ENCODE measurements around the gene PDGFRA. TPM values are rescaled to one million over a fixed set of nuclear protein-coding genes. Genes with fewer than 3 reads are reported as not detected.

The PDGFRA gene
- total RNA-seq, result 100 to 1,000 TPM; 167 to 297 TPM
- polyA plus RNA-seq, result 100 to 1,000 TPM in 1 of 2 donors, 10 to 100 TPM in 1; 14.5 to 109 TPM
- long read RNA-seq, donor 1, partial matches to known transcripts, result 10 of 43 reads
- long read RNA-seq, donor 1, other reads (novel, unspliced or antisense), result 32 of 43 reads
- long read RNA-seq, donor 2, full-length matches to known transcripts, result 7 of 84 reads
- long read RNA-seq, donor 2, partial matches to known transcripts, result 63 of 84 reads
- long read RNA-seq, donor 2, other reads (novel, unspliced or antisense), result 14 of 84 reads

GRCh38 chr4:54228961-54229501 is at the start of gene PDGFRA:
Gene PDGFRA (plus strand): TSS chr4:54229293. CDS start chr4:54258769, 29,476 bp downstream.
- WGBS, 2 donors, result 2 to 4% methylated on average over 15 of the region's 15 CpGs
- Histone ChIP-seq H3K9me3 (ENCODE audit: control insufficient read depth, low read length) (no peaks in the 10 kb centered on the region), H3K4me1 (ENCODE audit: control insufficient read depth in 1 of 2, insufficient read depth in 2 of 2, low read length in 2 of 2) (no peaks in the 10 kb centered on the region), H3K27me3 (ENCODE audit: control insufficient read depth in 1 of 2, insufficient read depth in 2 of 2, low read length in 1 of 2) (no peaks in the 10 kb centered on the region), H3K4me3 (ENCODE audit: low read length in 2 of 2) (peak within 1 kb of the TSS; percentile 59 to 78), H3K27ac (ENCODE audit: low read depth in 1 of 2, low read length in 2 of 2) (peak within 1 kb of the TSS; percentile 43 to 86), H3K36me3 (ENCODE audit: control insufficient read depth in 1 of 2, insufficient read depth in 2 of 2, low read length in 1 of 2) (no peaks in the 10 kb centered on the region)
- DNase-seq (peak; percentile 79 to 86), ATAC-seq (ENCODE audit: low FRiP score) (peak; percentile 34)
- intact Hi-C loops (cut with DNase I), result loop anchor here (5.0 to 10.0 kb wide), 5 partner anchors 164 to 1032 kb away; partner anchors contain the start of gene CHIC2 (in 2 of the 2)

DNA sequence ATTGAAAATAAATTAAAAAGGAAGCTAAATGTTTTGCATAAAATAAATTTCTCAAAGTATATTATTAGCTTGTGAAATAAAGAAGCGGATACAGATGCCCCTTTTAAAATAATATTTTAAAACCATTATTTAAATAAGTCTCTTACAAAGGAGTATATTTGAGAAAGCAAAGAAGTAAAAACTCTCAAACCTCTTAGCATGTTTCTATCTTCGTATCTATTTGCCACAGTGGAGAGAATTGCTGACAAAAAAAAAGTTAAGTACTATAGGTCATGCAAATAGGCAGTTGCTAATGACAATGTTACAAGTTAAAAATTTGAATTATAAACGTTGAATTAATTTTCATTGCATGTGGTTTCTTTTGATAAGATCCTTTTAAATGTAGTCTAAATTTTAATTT is 44.5 kb upstream of the PDGFRA start:
- Histone ChIP-seq H3K4me1 (ENCODE audit: control insufficient read depth in 1 of 2, insufficient read depth in 2 of 2, low read length in 2 of 2) (no peaks in the 10 kb centered on the region), H3K27ac (ENCODE audit: low read depth in 1 of 2, low read length in 2 of 2) (no peak overlapping the region), H3K9me3 (ENCODE audit: control insufficient read depth, low read length) (no peaks in the 10 kb centered on the region), H3K36me3 (ENCODE audit: control insufficient read depth in 1 of 2, insufficient read depth in 2 of 2, low read length in 1 of 2) (no peaks in the 10 kb centered on the region), H3K27me3 (ENCODE audit: control insufficient read depth in 1 of 2, insufficient read depth in 2 of 2, low read length in 1 of 2) (no peaks in the 10 kb centered on the region), H3K4me3 (ENCODE audit: low read length in 2 of 2) (no peak overlapping the region)
- intact Hi-C loops (cut with DNase I), result no loop called here
- ATAC-seq (ENCODE audit: low FRiP score), result no peak
- DNase-seq, result no peak
- 72 to 74% methylated on average over 3 of the region's 3 CpGs for WGBS, 2 donors

GRCh38 chr4:54185044-54185780 is 43.9 kb upstream of the PDGFRA start:
- no peak for ATAC-seq (ENCODE audit: low FRiP score)
- Histone ChIP-seq H3K9me3 (ENCODE audit: control insufficient read depth, low read length) (no peaks in the 10 kb centered on the region), H3K4me3 (ENCODE audit: low read length in 2 of 2) (no peak overlapping the region), H3K4me1 (ENCODE audit: control insufficient read depth in 1 of 2, insufficient read depth in 2 of 2, low read length in 2 of 2) (no peaks in the 10 kb centered on the region), H3K27me3 (ENCODE audit: control insufficient read depth in 1 of 2, insufficient read depth in 2 of 2, low read length in 1 of 2) (no peaks in the 10 kb centered on the region), H3K36me3 (ENCODE audit: control insufficient read depth in 1 of 2, insufficient read depth in 2 of 2, low read length in 1 of 2) (no peaks in the 10 kb centered on the region), H3K27ac (ENCODE audit: low read depth in 1 of 2, low read length in 2 of 2) (no peak overlapping the region)
- intact Hi-C loops (cut with DNase I), result no loop called here
- no peak for DNase-seq
- 85 to 88% methylated on average over 5 of the region's 5 CpGs for WGBS, 2 donors

DNA sequence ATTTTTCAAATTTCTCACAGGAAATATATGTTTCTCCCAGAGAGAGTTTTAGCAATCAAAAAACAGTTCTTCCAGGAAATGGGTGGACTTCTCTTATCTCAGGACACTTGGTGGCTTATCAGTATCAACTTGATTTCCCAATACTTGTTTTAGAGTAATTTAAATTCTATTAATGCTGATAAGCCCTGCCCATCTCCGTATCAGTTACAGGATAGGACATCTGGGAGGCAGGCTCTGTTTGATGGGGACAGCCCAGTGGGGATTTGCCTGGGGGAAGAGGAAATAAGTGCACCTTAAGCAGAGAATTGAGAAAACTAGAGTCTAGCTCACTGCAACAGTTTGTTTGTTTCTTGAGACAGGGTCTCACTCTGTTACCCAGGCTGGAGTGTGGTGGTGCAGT is 43.2 kb upstream of the PDGFRA start:
- DNase-seq (no peak), ATAC-seq (ENCODE audit: low FRiP score) (no peak)
- no peak overlapping the region for H3K4me3 ChIP-seq (ENCODE audit: low read length in 2 of 2)
- H3K27ac ChIP-seq (ENCODE audit: low read depth in 1 of 2, low read length in 2 of 2), result no peak overlapping the region
- WGBS, 2 donors, result 72 to 73% methylated on average over 1 of the region's 1 CpG
- no peaks in the 10 kb centered on the region for H3K36me3 ChIP-seq (ENCODE audit: control insufficient read depth in 1 of 2, insufficient read depth in 2 of 2, low read length in 1 of 2)
- H3K9me3 ChIP-seq (ENCODE audit: control insufficient read depth, low read length), result no peaks in the 10 kb centered on the region
- H3K4me1 ChIP-seq (ENCODE audit: control insufficient read depth in 1 of 2, insufficient read depth in 2 of 2, low read length in 2 of 2), result no peaks in the 10 kb centered on the region
- H3K27me3 ChIP-seq (ENCODE audit: control insufficient read depth in 1 of 2, insufficient read depth in 2 of 2, low read length in 1 of 2), result no peaks in the 10 kb centered on the region
- intact Hi-C loops (cut with DNase I), result no loop called here

DNA sequence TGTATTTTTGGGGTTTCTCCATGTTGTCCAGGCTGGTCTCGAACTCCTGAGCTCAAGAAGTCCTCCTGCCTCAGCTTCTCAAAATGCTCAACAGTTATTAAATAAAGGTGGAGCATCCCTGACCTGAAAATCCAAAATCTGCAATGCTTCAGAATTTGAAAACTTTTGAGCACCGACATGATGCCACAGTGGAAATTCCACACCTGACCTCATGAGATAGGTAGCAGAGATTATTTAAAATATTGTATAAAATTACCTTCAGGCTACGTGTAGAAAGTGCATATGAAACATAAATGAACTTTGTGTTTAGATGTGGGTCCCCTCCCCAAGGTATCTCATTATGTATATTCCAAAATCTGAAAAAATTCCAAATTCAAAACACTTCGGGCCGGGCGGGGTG is 42.7 kb upstream of the PDGFRA start:
- 97% methylated on average over 6 of the region's 6 CpGs for WGBS, 2 donors
- DNase-seq, result no peak
- H3K4me1 ChIP-seq (ENCODE audit: control insufficient read depth in 1 of 2, insufficient read depth in 2 of 2, low read length in 2 of 2), result no peaks in the 10 kb centered on the region
- ATAC-seq (ENCODE audit: low FRiP score), result no peak
- no peak overlapping the region for H3K27ac ChIP-seq (ENCODE audit: low read depth in 1 of 2, low read length in 2 of 2)
- H3K9me3 ChIP-seq (ENCODE audit: control insufficient read depth, low read length), result no peaks in the 10 kb centered on the region
- no peaks in the 10 kb centered on the region for H3K27me3 ChIP-seq (ENCODE audit: control insufficient read depth in 1 of 2, insufficient read depth in 2 of 2, low read length in 1 of 2)
- no peak overlapping the region for H3K4me3 ChIP-seq (ENCODE audit: low read length in 2 of 2)
- H3K36me3 ChIP-seq (ENCODE audit: control insufficient read depth in 1 of 2, insufficient read depth in 2 of 2, low read length in 1 of 2), result no peaks in the 10 kb centered on the region
- intact Hi-C loops (cut with DNase I), result no loop called here

GRCh38 chr4:54187148-54187547 is 41.9 kb upstream of the PDGFRA start:
- no peak for ATAC-seq (ENCODE audit: low FRiP score)
- 77 to 82% methylated on average over 9 of the region's 9 CpGs for WGBS, 2 donors

DNA sequence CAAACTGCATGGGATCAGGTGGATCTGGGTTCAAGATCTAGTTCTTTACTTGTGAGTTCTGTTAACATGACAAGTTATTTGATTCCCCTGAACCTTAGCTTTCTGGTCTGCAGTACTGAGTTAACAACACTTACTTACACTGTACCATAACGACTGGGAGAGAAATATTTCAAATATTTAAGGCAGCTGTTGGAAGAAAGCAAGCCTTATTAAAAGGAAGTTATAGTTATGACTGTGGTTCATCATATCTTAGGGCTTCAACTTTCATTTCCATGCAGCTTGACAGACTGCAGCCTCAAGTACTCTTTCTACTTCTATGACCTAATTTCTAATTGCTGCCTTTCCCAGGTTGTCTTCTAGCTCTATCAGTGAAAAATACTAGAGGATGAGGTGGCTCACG is 40.0 kb upstream of the PDGFRA start:
- DNase-seq (no peak), ATAC-seq (ENCODE audit: low FRiP score) (no peak)
- Histone ChIP-seq H3K27me3 (ENCODE audit: control insufficient read depth in 1 of 2, insufficient read depth in 2 of 2, low read length in 1 of 2) (no peaks in the 10 kb centered on the region), H3K27ac (ENCODE audit: low read depth in 1 of 2, low read length in 2 of 2) (no peak overlapping the region), H3K9me3 (ENCODE audit: control insufficient read depth, low read length) (no peaks in the 10 kb centered on the region), H3K4me1 (ENCODE audit: control insufficient read depth in 1 of 2, insufficient read depth in 2 of 2, low read length in 2 of 2) (no peaks in the 10 kb centered on the region), H3K36me3 (ENCODE audit: control insufficient read depth in 1 of 2, insufficient read depth in 2 of 2, low read length in 1 of 2) (no peaks in the 10 kb centered on the region), H3K4me3 (ENCODE audit: low read length in 2 of 2) (no peak overlapping the region)
- 42 to 44% methylated on average over 2 of the region's 2 CpGs for WGBS, 2 donors
- intact Hi-C loops (cut with DNase I), result no loop called here

More at GRCh38 chr4:54187148-54187547, 41.9 kb upstream of the PDGFRA start:
- Histone ChIP-seq H3K27ac (ENCODE audit: low read depth in 1 of 2, low read length in 2 of 2) (no peak overlapping the region), H3K4me3 (ENCODE audit: low read length in 2 of 2) (no peak overlapping the region), H3K9me3 (ENCODE audit: control insufficient read depth, low read length) (no peaks in the 10 kb centered on the region), H3K27me3 (ENCODE audit: control insufficient read depth in 1 of 2, insufficient read depth in 2 of 2, low read length in 1 of 2) (no peaks in the 10 kb centered on the region), H3K4me1 (ENCODE audit: control insufficient read depth in 1 of 2, insufficient read depth in 2 of 2, low read length in 2 of 2) (no peaks in the 10 kb centered on the region), H3K36me3 (ENCODE audit: control insufficient read depth in 1 of 2, insufficient read depth in 2 of 2, low read length in 1 of 2) (no peaks in the 10 kb centered on the region)
- intact Hi-C loops (cut with DNase I), result no loop called here
- no peak for DNase-seq

DNA sequence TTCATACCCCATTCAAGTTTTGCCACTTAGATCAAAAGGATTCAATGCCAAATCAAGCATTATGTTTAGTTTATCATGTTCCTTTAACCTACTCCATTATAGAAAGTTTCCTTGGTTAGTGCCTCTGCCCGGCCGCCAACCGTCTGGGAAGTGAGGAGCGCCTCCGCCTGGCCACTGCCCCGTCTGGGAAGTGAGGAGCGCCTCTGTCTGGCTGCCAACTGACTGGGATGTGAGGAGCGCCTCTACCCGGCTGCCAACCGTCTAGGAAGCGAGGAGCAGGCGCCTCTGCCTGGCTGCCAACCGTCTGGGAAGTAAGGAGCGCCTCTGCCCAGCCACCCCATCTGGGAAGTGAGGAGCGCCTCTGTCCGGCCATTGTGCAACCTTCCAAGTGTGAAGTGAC is 36.3 kb upstream of the PDGFRA start:
- no peaks in the 10 kb centered on the region for H3K36me3 ChIP-seq (ENCODE audit: control insufficient read depth in 1 of 2, insufficient read depth in 2 of 2, low read length in 1 of 2)
- intact Hi-C loops (cut with DNase I), result no loop called here
- DNase-seq (no peak), ATAC-seq (ENCODE audit: low FRiP score) (no peak)
- H3K9me3 ChIP-seq (ENCODE audit: control insufficient read depth, low read length), result no peaks in the 10 kb centered on the region
- no peaks in the 10 kb centered on the region for H3K4me1 ChIP-seq (ENCODE audit: control insufficient read depth in 1 of 2, insufficient read depth in 2 of 2, low read length in 2 of 2)
- H3K4me3 ChIP-seq (ENCODE audit: low read length in 2 of 2), result no peak overlapping the region
- no peaks in the 10 kb centered on the region for H3K27me3 ChIP-seq (ENCODE audit: control insufficient read depth in 1 of 2, insufficient read depth in 2 of 2, low read length in 1 of 2)
- H3K27ac ChIP-seq (ENCODE audit: low read depth in 1 of 2, low read length in 2 of 2), result no peak overlapping the region
- WGBS, 2 donors, result 91 to 93% methylated on average over 16 of the region's 16 CpGs

DNA sequence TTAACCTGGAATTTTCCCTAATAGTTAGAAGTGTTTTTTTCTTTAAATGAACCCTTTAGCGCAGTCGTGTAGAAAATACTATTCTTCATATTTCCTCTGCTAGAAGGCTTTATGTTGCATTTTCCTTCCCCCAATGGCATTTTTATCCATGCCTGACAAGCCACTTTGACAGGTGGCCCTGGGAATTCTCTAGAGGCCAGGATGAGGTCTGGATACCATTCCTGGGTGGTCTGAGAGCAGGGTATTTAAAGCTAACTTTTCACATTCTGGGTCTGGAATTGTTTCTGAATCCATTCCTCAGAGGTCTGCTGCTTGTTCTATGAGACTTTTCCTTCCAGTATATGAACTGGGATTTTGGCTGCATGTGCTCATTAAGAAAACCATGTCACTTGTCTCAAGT is 31.2 kb upstream of the PDGFRA start:
- WGBS, 2 donors, result 62 to 74% methylated on average over 2 of the region's 2 CpGs
- ATAC-seq (ENCODE audit: low FRiP score) (no peak), DNase-seq (no peak)
- H3K27me3 ChIP-seq (ENCODE audit: control insufficient read depth in 1 of 2, insufficient read depth in 2 of 2, low read length in 1 of 2), result peaks cover 0 to 1% of the 10 kb centered on the region in 2 donors
- H3K36me3 ChIP-seq (ENCODE audit: control insufficient read depth in 1 of 2, insufficient read depth in 2 of 2, low read length in 1 of 2), result no peaks in the 10 kb centered on the region
- no peaks in the 10 kb centered on the region for H3K9me3 ChIP-seq (ENCODE audit: control insufficient read depth, low read length)
- no peaks in the 10 kb centered on the region for H3K4me1 ChIP-seq (ENCODE audit: control insufficient read depth in 1 of 2, insufficient read depth in 2 of 2, low read length in 2 of 2)
- H3K27ac ChIP-seq (ENCODE audit: low read depth in 1 of 2, low read length in 2 of 2), result no peak overlapping the region
- intact Hi-C loops (cut with DNase I), result no loop called here
- H3K4me3 ChIP-seq (ENCODE audit: low read length in 2 of 2), result no peak overlapping the region

Measured in aorta (tissue), 5 donors.